ENCODE data around the gene ZKSCAN7. TPM values are rescaled to one million over a fixed set of nuclear protein-coding genes. Genes with fewer than 3 reads are reported as not detected.

Gene ZKSCAN7
- total and polyA plus RNA-seq, 2 of the 8 experiments (the other 6 are each of a cell fraction or from before 2014, with no cell fraction given) = 5.5 to 8.5 TPM

DNA sequence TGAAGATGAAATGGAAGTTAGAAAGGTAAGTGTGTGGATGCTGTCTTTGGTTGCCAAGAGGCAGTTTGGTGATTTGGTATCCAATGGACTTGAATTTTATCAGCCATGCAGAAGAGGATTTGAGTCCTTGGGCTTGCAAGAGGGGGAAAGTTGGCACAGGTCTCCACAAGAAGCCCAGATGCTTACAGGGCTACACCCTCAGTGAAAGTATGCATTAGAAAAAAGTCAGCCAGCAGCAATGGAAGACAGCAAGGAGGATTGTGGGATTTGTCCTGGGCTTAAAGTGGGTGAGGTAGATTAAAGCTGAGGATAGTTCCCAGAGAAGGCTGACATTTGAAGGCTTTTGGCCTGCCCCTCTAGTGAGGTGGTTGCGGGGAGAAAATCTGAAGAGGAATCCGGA is 46.8 kb downstream of the ZKSCAN7 start:
- Histone ChIP-seq H4K20me1 (replicated peaks in 1 of 2; ENCODE audit: control insufficient read depth in 1 of 2, insufficient read depth in 2 of 2, low read length in 2 of 2) (no peaks in the 10 kb centered on the region), H3K9ac (replicated peaks in 1 of 4; ENCODE audit: extremely low read depth in 1 of 4, low read depth in 3 of 4, low read length in 3 of 4) (no peak overlapping the region), H3K23ac (ENCODE audit: insufficient read length) (no peak overlapping the region), H2BK5ac (ENCODE audit: low read depth, low read length) (no peak overlapping the region), H3K23me2 (ENCODE audit: low read depth, low read length) (no peaks in the 10 kb centered on the region), H3K18ac (ENCODE audit: extremely low read depth, low read length) (no peak overlapping the region), H3K79me2 (ENCODE audit: control insufficient read depth in 1 of 2, insufficient read depth in 2 of 2, low read length in 2 of 2) (no peaks in the 10 kb centered on the region), H2BK120ac (replicated peaks; ENCODE audit: low read depth, low read length) (no peak overlapping the region), H3K4me2 (ENCODE audit: insufficient read depth in 1 of 2, low read depth in 2 of 2, low read length in 2 of 2) (no peak overlapping the region), H4K5ac (ENCODE audit: insufficient read length, low read depth, low read length) (no peak overlapping the region), H3K4ac (replicated peaks; ENCODE audit: insufficient read length, low read depth, low read length) (no peak overlapping the region), H3K4me1 (replicated peaks in 1 of 4; ENCODE audit: control insufficient read depth in 3 of 4, insufficient read depth in 4 of 4, low read length in 3 of 4) (no peaks in the 10 kb centered on the region), H2BK20ac (ENCODE audit: low read length) (no peak overlapping the region), H3K9me3 (ENCODE audit: insufficient read depth in 2 of 2, low read depth in 1 of 2, low read length in 1 of 2) (peaks cover 35 to 40% of the 10 kb centered on the region in 2 experiments), H3K14ac (ENCODE audit: insufficient read length) (no peak overlapping the region), H3K27ac (ENCODE audit: low read depth, low read length) (no peak overlapping the region), H2AFZ (ENCODE audit: low read length) (no peak overlapping the region), H3K27me3 (replicated peaks in 1 of 4; ENCODE audit: control insufficient read depth in 3 of 4, extremely low read depth in 1 of 4, insufficient read depth in 3 of 4, low read length in 3 of 4) (no peaks in the 10 kb centered on the region), H3K56ac (replicated peaks; ENCODE audit: insufficient read length, low read depth, low read length) (no peak overlapping the region), H3K4me3 (ENCODE audit: extremely low read depth in 1 of 4, insufficient read depth in 2 of 4, low read depth in 3 of 4, low read length in 4 of 4) (no peak overlapping the region), H3K36me3 (ENCODE audit: control insufficient read depth in 2 of 4, insufficient read depth in 4 of 4, low read length in 3 of 4) (peaks cover 0 to 20% (median 2%) of the 10 kb centered on the region in 4 experiments; a peak in 4 of 8 replicates), H2BK12ac (ENCODE audit: low read depth, low read length) (no peak overlapping the region), H4K8ac (ENCODE audit: extremely low read depth, insufficient read depth, low read length) (no peak overlapping the region), H4K91ac (replicated peaks; ENCODE audit: insufficient read length, low read length) (no peak overlapping the region), H2AK5ac (ENCODE audit: low read depth, low read length) (no peak overlapping the region), H3K79me1 (ENCODE audit: low read depth, low read length) (no peaks in the 10 kb centered on the region), H2BK15ac (ENCODE audit: low read length) (no peak overlapping the region)
- FAIRE-seq = no peak
- POLR2A ChIA-PET (ENCODE audit: partially characterized antibody) = no interaction called here
- CTCF ChIA-PET (ENCODE audit: partially characterized antibody) = no interaction called here
- no peak for DNase-seq (ENCODE audit: low read depth in 1 of 2, low spot score in 2 of 2)
- WGBS, 2 experiments (ENCODE audit: extremely low coverage in 1 of 2, insufficient coverage in 1 of 2, insufficient read length in 1 of 2, insufficient replicate concordance in 2 of 2, low coverage in 1 of 2, low lambda C conversion rate in 2 of 2, missing lambda C conversion rate in 1 of 2) = 100% methylated on average over 2 of the region's 2 CpGs; no CpG with 5 or more reads in 1 of the 2 experiments
- no peak for TF ChIP-seq KDM4A (IDR thresholded peaks at IDR 0.05; ENCODE audit: low read depth, low read length, severe bottlenecking)
- TF ChIP-seq EGR1 (IDR thresholded peaks at IDR 0.05; ENCODE audit: borderline replicate concordance, low read depth, low read length) = no peak
- no peak for TF ChIP-seq ASH2L (IDR thresholded peaks at IDR 0.05; ENCODE audit: low read length)
- TF ChIP-seq SIX5 (IDR thresholded peaks at IDR 0.05; ENCODE audit: low read depth, low read length) = no peak
- no peak for TF ChIP-seq SIRT6 (IDR thresholded peaks at IDR 0.05; ENCODE audit: low read length)
